Measurements from ENCODE around the gene IFT88.

IFT88 gene

DNA sequence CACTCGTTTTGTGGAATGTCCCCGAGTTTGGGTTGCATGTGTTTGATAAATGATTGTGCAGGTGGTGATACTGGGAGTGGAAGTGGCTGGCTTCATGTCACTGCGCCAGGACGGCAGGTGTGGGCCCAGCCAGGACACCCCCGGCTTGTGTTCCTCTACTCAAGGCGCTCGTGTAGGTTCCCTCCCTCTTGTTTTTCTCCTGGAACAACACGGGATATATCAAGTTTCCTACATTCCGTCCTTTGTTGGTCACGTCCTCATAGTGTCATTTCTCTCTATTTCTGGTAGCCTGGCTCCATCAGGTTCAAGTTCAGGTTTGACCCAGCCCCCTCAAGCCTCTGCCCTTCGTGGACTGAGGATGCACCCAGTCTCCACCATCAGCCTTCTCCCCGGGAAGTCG lies 152.8 kb downstream of the IFT88 start:
- DNase-seq: no peak

DNA sequence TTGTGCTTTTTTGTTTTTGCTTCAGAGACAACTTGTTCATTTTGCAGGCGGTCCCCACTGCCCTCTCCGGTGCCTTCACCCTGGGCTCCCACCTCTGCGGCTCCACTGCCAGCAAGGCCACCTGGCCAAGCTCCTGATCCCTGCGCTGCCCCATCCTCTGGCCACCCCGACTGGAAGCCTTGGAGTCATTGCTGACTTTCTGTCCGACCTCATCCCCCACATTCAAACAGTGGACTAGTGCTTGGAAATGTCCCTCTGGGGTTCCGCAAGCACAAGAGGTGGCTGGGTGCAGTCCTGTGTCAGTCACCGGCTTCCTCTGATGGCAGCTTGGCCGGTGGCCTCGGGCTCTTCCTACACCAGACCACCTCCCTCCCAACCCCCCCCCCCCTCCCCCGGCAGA lies 153.5 kb downstream of the IFT88 start:
- no peak for DNase-seq

DNA sequence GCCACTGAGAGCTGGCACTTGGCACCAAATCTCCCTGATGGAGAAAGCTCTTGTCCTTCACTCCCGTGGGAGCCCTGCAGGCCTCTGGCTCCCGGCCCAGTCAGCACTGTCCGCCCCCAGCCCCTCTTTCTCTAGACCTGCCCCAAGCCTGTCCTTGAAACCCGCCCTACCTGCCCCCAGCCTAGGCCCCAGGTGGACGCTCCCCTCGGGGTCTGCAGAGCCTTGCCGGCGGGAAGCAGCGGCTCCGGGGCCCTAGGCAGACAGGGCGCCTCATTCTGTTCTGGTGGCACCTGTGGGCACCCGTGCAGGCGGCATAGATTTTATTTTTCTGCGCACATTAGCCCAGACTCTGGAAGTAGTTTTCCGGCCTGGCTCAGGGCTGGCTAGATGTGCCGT lies 154.1 kb downstream of the IFT88 start:
- DNase-seq: no peak

DNA sequence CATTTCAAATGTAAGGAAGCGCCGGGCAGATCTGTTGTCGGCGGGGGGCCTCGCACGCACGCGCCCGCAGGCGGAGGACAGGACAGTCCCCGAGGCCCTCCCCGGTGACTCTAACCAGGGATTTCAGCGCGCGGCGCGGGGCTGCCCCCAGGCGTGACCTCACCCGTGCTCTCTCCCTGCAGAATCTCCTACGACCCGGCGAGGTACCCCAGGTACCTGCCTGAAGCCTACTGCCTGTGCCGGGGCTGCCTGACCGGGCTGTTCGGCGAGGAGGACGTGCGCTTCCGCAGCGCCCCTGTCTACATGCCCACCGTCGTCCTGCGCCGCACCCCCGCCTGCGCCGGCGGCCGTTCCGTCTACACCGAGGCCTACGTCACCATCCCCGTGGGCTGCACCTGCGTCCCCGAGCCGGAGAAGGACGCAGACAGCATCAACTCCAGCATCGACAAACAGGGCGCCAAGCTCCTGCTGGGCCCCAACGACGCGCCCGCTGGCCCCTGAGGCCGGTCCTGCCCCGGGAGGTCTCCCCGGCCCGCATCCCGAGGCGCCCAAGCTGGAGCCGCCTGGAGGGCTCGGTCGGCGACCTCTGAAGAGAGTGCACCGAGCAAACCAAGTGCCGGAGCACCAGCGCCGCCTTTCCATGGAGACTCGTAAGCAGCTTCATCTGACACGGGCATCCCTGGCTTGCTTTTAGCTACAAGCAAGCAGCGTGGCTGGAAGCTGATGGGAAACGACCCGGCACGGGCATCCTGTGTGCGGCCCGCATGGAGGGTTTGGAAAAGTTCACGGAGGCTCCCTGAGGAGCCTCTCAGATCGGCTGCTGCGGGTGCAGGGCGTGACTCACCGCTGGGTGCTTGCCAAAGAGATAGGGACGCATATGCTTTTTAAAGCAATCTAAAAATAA lies 154.7 kb downstream of the IFT88 start:
- DNase-seq: no peak

DNA sequence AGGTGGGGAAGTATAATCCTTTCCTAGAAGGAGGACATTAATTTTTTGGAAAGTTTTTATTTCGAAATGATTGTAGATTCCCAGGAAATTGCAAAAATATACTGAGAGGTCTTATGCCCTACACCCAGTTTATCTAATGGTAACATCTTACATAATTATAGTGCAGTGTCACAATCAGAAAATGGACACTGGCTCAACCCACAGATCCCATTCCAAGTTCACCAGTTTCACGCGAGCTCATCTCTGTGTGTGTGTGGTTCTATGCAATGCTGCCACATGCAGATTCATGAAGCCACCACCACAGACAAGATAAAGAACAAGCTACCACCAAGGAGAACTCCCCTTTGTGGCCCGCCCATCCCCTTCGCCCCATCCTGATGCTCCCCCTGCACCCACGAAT lies 160.9 kb downstream of the IFT88 start:
- DNase-seq: no peak

DNA sequence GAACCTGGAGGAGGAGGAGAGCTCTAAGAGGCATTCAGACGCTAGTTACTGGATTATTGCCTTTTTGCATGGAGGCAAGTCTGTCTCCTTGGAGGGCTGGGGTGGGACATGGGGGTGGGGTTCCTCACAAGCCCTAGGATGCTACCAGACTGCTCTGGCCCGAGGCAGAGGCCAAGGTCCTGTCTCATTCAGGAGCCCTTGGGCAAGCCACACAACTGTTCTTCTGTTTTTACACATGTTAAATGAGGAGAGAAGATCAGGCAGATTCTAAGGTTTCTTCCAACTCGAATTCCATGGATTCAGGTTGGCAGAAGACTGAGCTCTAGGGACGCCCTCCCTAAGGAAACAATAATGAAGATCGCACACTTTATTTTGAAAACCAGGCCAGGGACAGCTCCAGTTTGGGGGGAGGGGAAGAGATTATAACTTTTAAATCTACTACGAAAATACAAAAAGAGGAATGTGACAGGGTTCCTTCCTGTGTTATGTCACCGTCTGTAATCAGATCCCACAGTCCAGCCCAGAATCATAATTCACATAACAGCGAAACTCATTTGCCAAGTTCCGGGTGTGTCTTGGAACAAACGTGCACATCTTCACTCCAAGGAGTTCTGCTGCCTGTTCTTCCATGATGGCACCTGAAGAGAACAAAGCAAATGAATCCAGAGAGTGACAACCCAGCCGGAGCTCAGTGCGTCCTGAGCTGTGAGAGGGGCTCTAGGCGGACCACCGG lies 161.8 kb downstream of the IFT88 start:
- DNase-seq: no peak

DNA sequence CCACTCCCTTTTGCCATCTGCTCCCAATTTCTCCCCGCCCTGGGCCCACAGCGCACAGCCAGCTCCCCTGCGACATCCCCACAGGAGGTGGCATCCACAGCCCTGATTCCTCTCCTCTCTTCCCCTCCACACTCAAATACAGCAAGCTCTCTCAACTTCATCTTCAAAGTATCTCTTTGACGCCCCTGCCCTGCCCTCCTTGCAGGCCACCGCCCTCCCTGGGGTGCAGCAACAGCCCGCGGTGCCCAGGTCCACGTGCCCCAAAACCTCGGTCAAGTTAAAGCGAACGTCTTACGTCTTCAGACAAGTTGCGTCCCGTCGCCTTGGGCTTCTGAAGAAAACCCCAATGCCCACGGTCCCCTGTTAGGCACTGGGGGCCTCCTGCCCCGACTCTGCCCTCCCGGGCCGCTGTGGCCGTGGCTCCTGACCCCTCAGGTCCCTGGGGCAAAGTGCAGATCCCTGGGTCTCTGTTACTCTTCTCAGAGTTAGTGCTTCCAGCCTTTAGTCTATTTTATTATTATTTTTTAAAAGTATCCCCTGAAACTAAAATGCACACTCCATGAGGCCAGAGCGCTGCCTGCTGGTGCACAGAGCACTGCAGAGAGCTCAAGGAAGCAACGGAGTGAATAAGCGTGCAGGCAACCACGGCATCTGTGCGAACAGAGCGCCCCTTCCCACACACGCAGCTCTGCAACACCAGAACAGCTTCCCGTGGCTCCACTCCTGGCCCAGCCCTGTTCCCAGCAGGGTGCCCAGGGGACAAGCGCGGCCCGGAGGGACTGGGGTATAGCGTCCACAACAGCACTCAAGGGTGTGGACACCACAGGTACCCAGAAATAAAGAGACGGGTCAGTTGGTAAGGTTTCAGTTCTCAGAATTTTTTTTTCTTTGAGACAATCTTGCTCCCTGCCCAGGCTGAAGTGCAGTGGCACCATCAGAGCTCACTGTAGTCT lies 163.0 kb downstream of the IFT88 start:
- DNase-seq: no peak

DNA sequence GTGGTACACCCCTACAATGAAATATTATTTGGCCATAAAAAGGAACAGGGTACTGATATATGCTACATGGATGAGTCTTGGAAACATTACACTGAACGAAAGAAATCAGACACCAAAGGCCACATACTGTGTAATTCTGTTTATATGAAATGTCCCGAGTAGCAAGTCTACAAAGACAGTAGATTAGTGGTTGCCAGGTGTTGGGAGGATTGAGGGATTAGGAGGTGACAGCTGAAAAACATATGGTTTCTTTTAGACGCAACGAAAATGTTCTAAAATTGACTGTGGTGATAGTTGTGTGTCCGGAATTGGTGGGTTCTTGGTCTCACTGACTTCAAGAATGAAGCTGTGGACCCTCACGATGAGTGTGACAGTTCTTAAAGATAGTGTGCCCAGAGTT lies 171.7 kb downstream of the IFT88 start:
- no peak for DNase-seq

DNA sequence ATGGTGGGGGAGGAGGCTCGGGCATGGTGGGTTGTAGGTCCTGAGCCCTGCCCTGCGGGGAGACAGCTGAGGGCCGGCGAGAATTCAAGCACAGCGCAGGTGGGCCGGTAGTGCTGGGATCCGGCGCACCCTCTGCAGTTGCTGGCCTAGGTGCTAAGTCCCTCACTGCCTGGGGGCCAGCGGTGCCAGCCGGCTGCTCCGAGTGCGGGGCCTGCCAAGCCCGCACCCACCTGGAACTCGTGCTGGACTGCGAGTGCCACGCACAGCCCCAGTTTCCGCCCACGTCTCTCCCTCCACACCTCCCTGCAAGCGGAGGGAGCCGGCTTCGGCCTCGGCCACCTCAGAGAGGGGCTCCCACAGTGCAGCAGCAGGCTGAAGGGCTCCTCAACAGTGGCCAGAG lies 173.1 kb downstream of the IFT88 start:
- DNase-seq: no peak
